Measurements from ENCODE around the gene STC2. TPM values are rescaled to one million over a fixed set of nuclear protein-coding genes. Genes with fewer than 3 reads are reported as not detected.

Gene STC2
- total RNA-seq, 1 experiment from 2014 or later = 128 TPM

DNA sequence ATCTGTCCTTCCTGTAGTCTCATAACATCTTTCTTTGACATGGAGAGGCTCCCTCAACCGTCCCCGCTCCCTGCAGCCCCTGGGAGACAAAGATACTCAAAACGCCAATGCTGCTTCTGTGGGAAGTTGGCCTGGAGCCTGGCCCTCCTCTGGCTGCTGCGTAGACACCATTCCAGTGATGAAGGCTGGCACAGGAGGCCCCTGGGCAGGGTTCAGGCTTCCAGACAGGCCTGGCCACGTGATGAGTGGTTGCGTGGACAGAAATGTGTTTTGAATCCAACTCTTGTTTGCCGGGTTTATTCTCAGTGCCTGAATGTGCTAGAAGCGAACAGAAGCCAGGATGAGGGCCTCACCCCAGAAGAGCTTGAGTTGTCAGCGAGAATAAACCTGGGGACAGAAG lies 50.0 kb downstream of the STC2 start:
- no peak for DNase-seq (ENCODE audit: extremely low read depth, low read depth)

DNA sequence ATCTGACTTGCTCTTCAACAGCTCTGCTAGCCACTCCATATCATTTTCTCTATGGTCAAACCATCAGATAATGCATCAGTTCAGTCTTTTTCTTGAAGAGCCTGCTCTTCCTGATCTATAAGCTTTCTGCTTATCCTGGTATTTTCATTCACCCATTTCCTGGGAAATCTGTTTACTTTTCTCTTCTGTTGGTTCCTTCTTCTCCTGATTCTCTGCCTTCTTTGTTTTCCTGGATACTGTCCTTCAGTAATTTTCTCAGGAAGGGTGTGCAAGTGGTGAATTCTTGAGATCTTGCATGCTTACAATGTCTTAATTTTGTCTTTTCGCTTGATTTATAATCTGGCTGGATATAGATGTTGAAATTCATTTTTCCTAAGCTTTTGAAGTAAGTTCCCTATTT lies 53.4 kb downstream of the STC2 start:
- no peak for DNase-seq (ENCODE audit: extremely low read depth, low read depth)

- no peak for DNase-seq (ENCODE audit: extremely low read depth, low read depth)
Observed at GRCh38 chr5:173271419-173271818, 56.8 kb downstream of the STC2 start.

DNA sequence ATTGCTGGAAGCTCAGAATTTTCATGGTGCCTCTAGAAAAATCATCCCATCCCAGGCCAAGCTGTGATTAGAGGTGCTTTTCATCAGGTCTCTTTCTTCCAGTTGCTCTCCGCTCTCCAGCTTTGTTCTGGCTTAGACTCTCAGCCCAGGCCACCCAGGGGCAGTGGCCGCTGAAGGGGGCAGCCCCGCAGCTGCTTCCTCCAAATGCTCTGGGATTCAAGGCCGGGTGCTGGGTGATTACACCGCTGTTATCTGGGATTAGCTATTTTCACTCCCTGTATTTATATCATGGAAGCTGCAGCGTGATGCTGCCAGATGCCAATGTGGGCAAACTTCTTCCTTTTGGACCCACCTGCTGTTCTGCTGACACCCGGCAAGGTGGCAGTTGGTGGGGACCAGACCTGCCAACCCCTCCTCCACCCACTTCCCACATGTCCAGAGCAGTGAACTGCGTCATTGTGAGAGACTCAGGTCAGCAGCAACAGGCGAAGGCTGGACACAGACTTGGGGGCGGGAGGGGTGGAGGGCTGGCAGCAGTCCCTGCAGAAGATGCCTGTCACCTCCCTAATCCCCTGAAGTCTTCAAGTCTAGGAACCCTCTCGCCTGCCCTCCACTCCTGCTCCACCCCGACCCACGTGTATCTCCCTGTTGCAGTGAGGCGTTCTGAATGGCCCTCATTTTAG lies 59.3 kb downstream of the STC2 start:
- no peak for DNase-seq (ENCODE audit: extremely low read depth, low read depth)

GRCh38 chr5:173265433-173265832 lies 62.8 kb downstream of the STC2 start:
- DNase-seq (ENCODE audit: extremely low read depth, low read depth) = no peak

Small RNA genes lying within 50 kb of the gene (small RNA-seq; reads per million reads assigned to genes)
- gene MIR8056 = 0 reads per million in 2 experiments
- gene RNA5SP200 = 0 reads per million in 2 experiments
- 0 reads per million in 2 experiments for gene RNU6-500P

Other genes starting within 250 kb of the STC2 start
- gene BNIP1, start 183.9 kb downstream of the STC2 start, total RNA-seq (2014; rRNA removed; shearing (Covaris generic)) = 27.0 and 29.8 TPM in 2 replicates
- gene NKX2-5, start 93.2 kb downstream of the STC2 start, total RNA-seq (2014; rRNA removed; shearing (Covaris generic)) = not detected in 2 replicates

Data from NCI-H460 (cell line).